Stomach (tissue), 9 donors: Measurements from ENCODE around the gene TNFRSF8. TPM values are rescaled to one million over a fixed set of nuclear protein-coding genes. Genes with fewer than 3 reads are reported as not detected.

ENCODE experiments used
- DNase-seq, 2 donors: peaks; one replicate each; pipeline versions ENCODE4 v3.0.0 to v3.0.0-alpha.2; 2013 to 2019
- H3K27ac ChIP-seq, 5 donors: fragments of 200-600 bp in 4 of 5; sonication (generic) in 4 of 5; one replicate each; pipeline ENCODE4 v1.5.1; 2013 to 2019; ENCODE audit warnings: mild to moderate bottlenecking in 1 of 5, moderate library complexity in 1 of 5
- H3K27me3 ChIP-seq, 3 donors: fragments of 200-600 bp; sonication (generic); one replicate each; pipeline ENCODE4 v1.5.1; 2017 to 2019; ENCODE audit warnings: mixed run types in 1 of 3
- H3K36me3 ChIP-seq, 4 donors: fragments of 200-600 bp; sonication (generic); 1 replicate in 3 of 4; 2 replicates in 1 of 4; pipeline ENCODE4 v1.5.1; 2016 to 2019
- H3K4me1 ChIP-seq, 4 donors: fragments of 200-600 bp; sonication (generic); one replicate each; pipeline ENCODE4 v1.5.1; 2016 to 2019
- H3K4me3 ChIP-seq, 4 donors: fragments of 200-600 bp; sonication (generic) in 3 of 4; one replicate each; pipeline ENCODE4 v1.5.1; 2016 to 2019; ENCODE audit warnings: mild to moderate bottlenecking in 1 of 4
- H3K9me3 ChIP-seq, 4 donors: fragments of 200-600 bp; sonication (generic); one replicate each; pipeline ENCODE4 v1.5.1; 2016 to 2019
- CTCF ChIP-seq, 7 experiments: fragments of 450-650 bp in 4 of 7; fragments of 200-600 bp in 3 of 7; sonication (generic) in 3 of 7; IDR thresholded peaks; one replicate each; pipeline ENCODE4 v1.5.1; 2016 to 2019; ENCODE audit warnings: antibody characterized with exemption in 7 of 7, control low read depth in 2 of 7, mild to moderate bottlenecking in 1 of 7
- EP300 ChIP-seq: sonication (generic); formaldehyde crosslinking; IDR thresholded peaks from one replicate; pipeline ENCODE4 v1.6.1; 2017; ENCODE audit warnings: antibody characterized with exemption
- POLR2A ChIP-seq, 4 donors: fragments of 450-650 bp; IDR thresholded peaks; one replicate each; pipeline ENCODE4 v1.6.1; 2016; ENCODE audit warnings: antibody characterized with exemption in 4 of 4, control low read depth in 2 of 4, mild to moderate bottlenecking in 1 of 4, moderate library complexity in 1 of 4
- POLR2AphosphoS5 ChIP-seq, 3 donors: sonication (generic); formaldehyde crosslinking; IDR thresholded peaks; one replicate each; pipeline ENCODE4 v1.6.1; 2016; ENCODE audit warnings: antibody characterized with exemption in 3 of 3
- WGBS, 5 donors: extraction: QIAGEN DNeasy Blood & Tissue Kit in 3 of 5; methylation state at CpG; one replicate each; pipeline versions ENCODE4 v1.1.5 to v1.1.7; 2013 to 2018; 5-methylcytosine and 5-hydroxymethylcytosine counted together
- intact Hi-C: fragments of 100-400 bp; cut with DNase I; formaldehyde crosslinking; loops from one replicate; pipeline ENCODE4 v1.15.1; 2023; ENCODE audit warnings: low total_unique reads
- polyA plus RNA-seq, 3 donors: library from polyadenylated mRNA; stranded (reverse); fragments of 200-250 nt; gene quantifications; one replicate each; pipeline ENCODE4 v1.2.3, GENCODE V29; 2013
- total RNA-seq, 5 donors: library from RNA; depleted of rRNA; stranded (reverse); fragments of >200 nt; gene quantifications; one replicate each; pipeline versions ENCODE4 v1.1.0 to v1.2.3, GENCODE V29; 2014 to 2016
- donor health status: healthy with polysubstance abuse.
- donor health status: Bipolar disorder and iron deficiency.
- donor health status: healthy.

TNFRSF8 gene
- total and polyA plus RNA-seq, 8 donors, result 0.18 to 2.1 (median 0.88) TPM; not detected in 2

DNA sequence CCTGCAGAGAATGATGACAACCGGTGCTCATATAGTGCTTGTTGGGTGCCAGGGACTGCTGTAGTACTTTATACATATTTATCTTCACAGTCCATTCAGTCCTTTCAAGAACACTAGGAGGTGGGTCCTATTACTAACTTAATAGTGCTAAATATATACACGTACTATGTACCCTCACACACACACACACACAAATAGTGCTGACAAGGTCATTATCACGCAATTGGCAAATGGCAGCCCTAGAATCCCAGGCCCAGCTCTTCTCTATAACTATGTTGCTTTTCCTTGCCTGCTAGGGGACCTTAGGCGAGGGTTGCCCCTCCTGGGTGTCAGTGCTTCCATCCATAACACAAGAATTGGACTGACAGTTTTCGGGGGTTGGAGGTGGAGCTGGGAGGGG is 33.5 kb downstream of the TNFRSF8 start:
- Histone ChIP-seq H3K9me3 (peaks cover 0 to 7% (median 0%) of the 10 kb centered on the region in 4 donors), H3K4me3 (no peak overlapping the region), H3K4me1 (no peaks in the 10 kb centered on the region), H3K36me3 (no peaks in the 10 kb centered on the region), H3K27ac (no peak overlapping the region), H3K27me3 (no peaks in the 10 kb centered on the region)
- no peak for TF ChIP-seq CTCF (IDR thresholded peaks at IDR 0.05)
- no peak for TF ChIP-seq EP300
- no peak for TF ChIP-seq POLR2AphosphoS5 (IDR thresholded peaks at IDR 0.05)
- no peak for TF ChIP-seq POLR2A (IDR thresholded peaks at IDR 0.05)
- intact Hi-C loops, result no loop called here
- 85 to 90% (median 88%) methylated on average over 5 of the region's 5 CpGs for WGBS, 5 donors
- DNase-seq, result no peak

DNA sequence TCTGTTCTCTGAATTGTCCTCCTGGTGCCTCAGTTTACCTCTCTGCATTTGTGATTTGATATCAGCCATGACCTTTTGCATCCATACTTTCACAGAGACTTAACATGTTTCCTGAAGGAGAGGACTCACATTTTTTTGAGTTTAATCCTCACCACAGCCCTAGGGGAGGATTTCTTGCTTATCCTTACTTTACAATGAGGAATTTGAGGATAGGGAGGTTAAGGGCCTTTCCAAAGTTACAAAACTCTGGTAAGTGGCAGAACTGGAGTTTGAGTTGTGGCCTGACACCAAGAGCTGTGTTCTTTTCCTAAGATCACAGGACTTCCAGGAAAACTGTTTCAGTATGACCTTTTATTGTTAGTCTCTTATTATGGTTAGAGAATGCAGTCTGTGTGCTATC is 34.2 kb downstream of the TNFRSF8 start:
- TF ChIP-seq EP300, result no peak
- no peak for TF ChIP-seq POLR2A (IDR thresholded peaks at IDR 0.05)
- TF ChIP-seq POLR2AphosphoS5 (IDR thresholded peaks at IDR 0.05), result no peak
- TF ChIP-seq CTCF (IDR thresholded peaks at IDR 0.05), result no peak
- Histone ChIP-seq H3K36me3 (no peaks in the 10 kb centered on the region), H3K4me1 (no peaks in the 10 kb centered on the region), H3K27ac (no peak overlapping the region), H3K9me3 (peaks cover 0 to 7% (median 0%) of the 10 kb centered on the region in 4 donors), H3K27me3 (no peaks in the 10 kb centered on the region), H3K4me3 (no peak overlapping the region)
- intact Hi-C loops, result no loop called here
- no peak for DNase-seq

DNA sequence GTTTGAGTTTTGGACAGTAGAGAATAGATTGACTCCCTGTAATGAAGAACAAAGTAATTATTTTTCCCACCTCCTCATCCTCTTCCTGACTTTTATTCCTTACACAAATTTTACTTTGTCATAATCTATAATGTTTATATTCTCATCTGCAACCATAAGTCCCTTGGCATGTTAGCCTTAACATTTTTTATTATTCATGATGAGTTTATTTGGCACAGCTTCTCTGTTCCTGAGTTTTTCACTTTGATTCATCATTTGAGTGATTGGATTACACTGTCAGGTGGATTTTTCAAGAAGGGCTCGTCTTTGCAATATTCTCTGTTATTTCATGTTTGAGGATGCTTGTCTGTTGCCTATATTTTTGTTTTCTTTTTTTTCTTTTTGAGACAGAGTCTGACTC is 35.7 kb downstream of the TNFRSF8 start:
- Histone ChIP-seq H3K4me3 (no peak overlapping the region), H3K27me3 (no peaks in the 10 kb centered on the region), H3K36me3 (no peaks in the 10 kb centered on the region), H3K4me1 (no peaks in the 10 kb centered on the region), H3K27ac (no peak overlapping the region), H3K9me3 (peaks cover 0 to 7% (median 0%) of the 10 kb centered on the region in 4 donors)
- intact Hi-C loops, result no loop called here
- no peak for DNase-seq
- TF ChIP-seq POLR2AphosphoS5 (IDR thresholded peaks at IDR 0.05) (no peak), EP300 (no peak), CTCF (IDR thresholded peaks at IDR 0.05) (no peak), POLR2A (IDR thresholded peaks at IDR 0.05) (no peak)
- 56 to 73% (median 64%) methylated on average over 1 of the region's 1 CpG for WGBS, 5 donors

GRCh38 chr1:12099610-12100009 is 36.5 kb downstream of the TNFRSF8 start:
- no peaks in the 10 kb centered on the region for H3K27me3 ChIP-seq
- no peaks in the 10 kb centered on the region for H3K36me3 ChIP-seq
- H3K27ac ChIP-seq, result no peak overlapping the region
- no peak for DNase-seq
- H3K9me3 ChIP-seq, result peaks cover 0 to 7% (median 0%) of the 10 kb centered on the region in 4 donors
- intact Hi-C loops, result no loop called here
- WGBS, 5 donors, result 74 to 86% (median 80%) methylated on average over 7 of the region's 7 CpGs
- no peak overlapping the region for H3K4me3 ChIP-seq
- TF ChIP-seq POLR2A (IDR thresholded peaks at IDR 0.05), result no peak
- no peak for TF ChIP-seq POLR2AphosphoS5 (IDR thresholded peaks at IDR 0.05)
- no peak for TF ChIP-seq EP300
- TF ChIP-seq CTCF (IDR thresholded peaks at IDR 0.05), result no peak
- H3K4me1 ChIP-seq, result no peaks in the 10 kb centered on the region
